ENCODE measurements around the gene ZNF335. TPM values are rescaled to one million over a fixed set of nuclear protein-coding genes. Genes with fewer than 3 reads are reported as not detected.

ZNF335 gene
- total and polyA plus RNA-seq, 2 of the 13 experiments (the other 11 are each of a cell fraction or from before 2014, with no cell fraction given): 9.7 to 13.7 TPM

DNA sequence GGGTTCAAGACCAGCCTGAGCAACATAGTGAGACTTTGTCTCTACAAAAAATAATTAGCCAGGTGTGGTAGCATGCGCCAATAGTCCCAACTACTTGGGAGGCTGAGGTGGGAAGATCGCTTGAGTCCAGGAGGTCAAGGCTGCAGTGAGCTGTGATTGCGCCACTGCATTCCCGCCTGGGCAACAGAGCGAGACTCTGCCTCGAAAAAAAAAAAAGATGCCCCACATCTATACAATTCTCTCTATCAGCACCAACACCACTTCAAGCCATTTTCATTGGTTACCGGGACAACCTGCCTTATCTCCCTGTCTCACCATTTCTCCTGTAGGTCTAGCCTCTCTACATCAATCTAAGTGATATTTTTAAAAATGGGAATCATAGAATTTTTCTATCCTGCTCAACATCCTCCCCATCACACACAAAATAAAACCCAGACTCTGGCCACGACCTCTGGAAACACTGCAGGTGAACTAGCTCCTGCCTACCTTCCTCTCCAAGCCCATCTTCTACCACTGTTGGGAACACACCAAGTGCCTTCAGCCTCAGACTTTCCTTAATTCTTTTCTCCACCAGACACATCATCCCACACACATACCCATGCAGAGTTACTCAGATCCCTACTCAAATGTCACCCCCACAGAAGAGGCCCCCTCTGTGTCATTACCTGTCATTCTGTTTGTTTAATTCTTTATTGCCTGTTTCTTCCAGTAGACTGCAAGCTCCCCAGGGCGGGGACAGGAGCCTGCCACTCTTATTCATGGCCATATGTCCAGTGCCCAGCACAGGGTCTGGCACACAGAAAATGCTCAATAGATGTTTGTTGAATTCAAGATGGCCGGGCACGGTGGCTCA is 50.4 kb downstream of the ZNF335 start (continued):
- TF ChIP-seq, protein P1, sequence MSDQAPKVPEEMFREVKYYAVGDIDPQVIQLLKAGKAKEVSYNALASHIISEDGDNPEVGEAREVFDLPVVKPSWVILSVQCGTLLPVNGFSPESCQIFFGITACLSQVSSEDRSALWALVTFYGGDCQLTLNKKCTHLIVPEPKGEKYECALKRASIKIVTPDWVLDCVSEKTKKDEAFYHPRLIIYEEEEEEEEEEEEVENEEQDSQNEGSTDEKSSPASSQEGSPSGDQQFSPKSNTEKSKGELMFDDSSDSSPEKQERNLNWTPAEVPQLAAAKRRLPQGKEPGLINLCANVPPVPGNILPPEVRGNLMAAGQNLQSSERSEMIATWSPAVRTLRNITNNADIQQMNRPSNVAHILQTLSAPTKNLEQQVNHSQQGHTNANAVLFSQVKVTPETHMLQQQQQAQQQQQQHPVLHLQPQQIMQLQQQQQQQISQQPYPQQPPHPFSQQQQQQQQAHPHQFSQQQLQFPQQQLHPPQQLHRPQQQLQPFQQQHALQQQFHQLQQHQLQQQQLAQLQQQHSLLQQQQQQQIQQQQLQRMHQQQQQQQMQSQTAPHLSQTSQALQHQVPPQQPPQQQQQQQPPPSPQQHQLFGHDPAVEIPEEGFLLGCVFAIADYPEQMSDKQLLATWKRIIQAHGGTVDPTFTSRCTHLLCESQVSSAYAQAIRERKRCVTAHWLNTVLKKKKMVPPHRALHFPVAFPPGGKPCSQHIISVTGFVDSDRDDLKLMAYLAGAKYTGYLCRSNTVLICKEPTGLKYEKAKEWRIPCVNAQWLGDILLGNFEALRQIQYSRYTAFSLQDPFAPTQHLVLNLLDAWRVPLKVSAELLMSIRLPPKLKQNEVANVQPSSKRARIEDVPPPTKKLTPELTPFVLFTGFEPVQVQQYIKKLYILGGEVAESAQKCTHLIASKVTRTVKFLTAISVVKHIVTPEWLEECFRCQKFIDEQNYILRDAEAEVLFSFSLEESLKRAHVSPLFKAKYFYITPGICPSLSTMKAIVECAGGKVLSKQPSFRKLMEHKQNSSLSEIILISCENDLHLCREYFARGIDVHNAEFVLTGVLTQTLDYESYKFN (CRISPR knock-in tag; conservative IDR thresholded peaks at IDR 0.05): 0 out of 2 replicates have a peak, but pooled peaks have one; percentile 52
- TF ChIP-seq ZNF644 (CRISPR knock-in tag; IDR thresholded peaks at IDR 0.05; ENCODE audit: low read depth) (peak; percentile 67; the same call in 1 of the 2 replicates), GABPB1 (CRISPR knock-in tag; IDR thresholded peaks at IDR 0.05) (peak; percentile 27; the same call in 1 of the 2 replicates), ZNF124 (CRISPR knock-in tag; IDR thresholded peaks at IDR 0.05) (0 out of 2 replicates have a peak, but pooled peaks have one; percentile 5), ZNF709 (CRISPR knock-in tag; IDR thresholded peaks at IDR 0.05) (0 out of 2 replicates have a peak, but pooled peaks have one; percentile 28), ZNF230 (CRISPR knock-in tag; IDR thresholded peaks at IDR 0.05) (peak; percentile 53; the same call in 1 of the 2 replicates), ZNF577 (CRISPR knock-in tag; IDR thresholded peaks at IDR 0.05; ENCODE audit: borderline replicate concordance, low read depth) (no peak), ZFYVE20 (CRISPR knock-in tag; IDR thresholded peaks at IDR 0.05; ENCODE audit: borderline replicate concordance, low read depth) (no peak), PRMT3 (CRISPR knock-in tag; IDR thresholded peaks at IDR 0.05; ENCODE audit: borderline replicate concordance, low read depth) (no peak), SRSF9 (IDR thresholded peaks at IDR 0.05; ENCODE audit: borderline replicate concordance, insufficient read depth, low read depth, low read length, poor library complexity, severe bottlenecking) (no peak), NR2F2 (IDR thresholded peaks at IDR 0.05; ENCODE audit: borderline replicate concordance, low read depth) (no peak), KAT8 (CRISPR knock-in tag; IDR thresholded peaks at IDR 0.05) (peak; percentile 35; the same call in 1 of the 2 replicates), ZNF7 (CRISPR knock-in tag; IDR thresholded peaks at IDR 0.05) (no peak), RXRB (CRISPR knock-in tag; IDR thresholded peaks at IDR 0.05; ENCODE audit: borderline replicate concordance) (peak; percentile 50; the same call in 1 of the 2 replicates), SMC3 (IDR thresholded peaks at IDR 0.05; ENCODE audit: low read length) (no peak), PTBP1 (IDR thresholded peaks at IDR 0.05; ENCODE audit: low read depth, low read length, poor library complexity, severe bottlenecking) (no peak), FOSL2 (CRISPR knock-in tag; IDR thresholded peaks at IDR 0.05) (0 out of 2 replicates have a peak, but pooled peaks have one; percentile 27)
- TF ChIP-seq, protein P2, sequence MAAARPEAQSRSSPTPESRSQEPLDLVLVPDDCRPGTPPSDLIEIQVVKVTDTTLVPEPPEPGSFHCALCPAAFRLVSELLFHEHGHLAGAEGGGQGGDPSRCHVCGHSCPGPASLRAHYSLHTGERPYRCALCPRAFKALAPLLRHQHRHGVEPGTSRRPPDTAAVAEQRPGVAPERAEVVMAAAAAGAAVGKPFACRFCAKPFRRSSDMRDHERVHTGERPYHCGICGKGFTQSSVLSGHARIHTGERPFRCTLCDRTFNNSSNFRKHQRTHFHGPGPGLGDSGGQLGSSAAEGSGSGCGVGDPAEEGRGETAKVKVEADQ (CRISPR knock-in tag; IDR thresholded peaks at IDR 0.05; ENCODE audit: borderline replicate concordance): no peak
- TF ChIP-seq, protein P3, sequence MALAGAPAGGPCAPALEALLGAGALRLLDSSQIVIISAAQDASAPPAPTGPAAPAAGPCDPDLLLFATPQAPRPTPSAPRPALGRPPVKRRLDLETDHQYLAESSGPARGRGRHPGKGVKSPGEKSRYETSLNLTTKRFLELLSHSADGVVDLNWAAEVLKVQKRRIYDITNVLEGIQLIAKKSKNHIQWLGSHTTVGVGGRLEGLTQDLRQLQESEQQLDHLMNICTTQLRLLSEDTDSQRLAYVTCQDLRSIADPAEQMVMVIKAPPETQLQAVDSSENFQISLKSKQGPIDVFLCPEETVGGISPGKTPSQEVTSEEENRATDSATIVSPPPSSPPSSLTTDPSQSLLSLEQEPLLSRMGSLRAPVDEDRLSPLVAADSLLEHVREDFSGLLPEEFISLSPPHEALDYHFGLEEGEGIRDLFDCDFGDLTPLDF (CRISPR knock-in tag; IDR thresholded peaks at IDR 0.05): 0 out of 2 replicates have a peak, but pooled peaks have one; percentile 39
- TF ChIP-seq, protein P4, sequence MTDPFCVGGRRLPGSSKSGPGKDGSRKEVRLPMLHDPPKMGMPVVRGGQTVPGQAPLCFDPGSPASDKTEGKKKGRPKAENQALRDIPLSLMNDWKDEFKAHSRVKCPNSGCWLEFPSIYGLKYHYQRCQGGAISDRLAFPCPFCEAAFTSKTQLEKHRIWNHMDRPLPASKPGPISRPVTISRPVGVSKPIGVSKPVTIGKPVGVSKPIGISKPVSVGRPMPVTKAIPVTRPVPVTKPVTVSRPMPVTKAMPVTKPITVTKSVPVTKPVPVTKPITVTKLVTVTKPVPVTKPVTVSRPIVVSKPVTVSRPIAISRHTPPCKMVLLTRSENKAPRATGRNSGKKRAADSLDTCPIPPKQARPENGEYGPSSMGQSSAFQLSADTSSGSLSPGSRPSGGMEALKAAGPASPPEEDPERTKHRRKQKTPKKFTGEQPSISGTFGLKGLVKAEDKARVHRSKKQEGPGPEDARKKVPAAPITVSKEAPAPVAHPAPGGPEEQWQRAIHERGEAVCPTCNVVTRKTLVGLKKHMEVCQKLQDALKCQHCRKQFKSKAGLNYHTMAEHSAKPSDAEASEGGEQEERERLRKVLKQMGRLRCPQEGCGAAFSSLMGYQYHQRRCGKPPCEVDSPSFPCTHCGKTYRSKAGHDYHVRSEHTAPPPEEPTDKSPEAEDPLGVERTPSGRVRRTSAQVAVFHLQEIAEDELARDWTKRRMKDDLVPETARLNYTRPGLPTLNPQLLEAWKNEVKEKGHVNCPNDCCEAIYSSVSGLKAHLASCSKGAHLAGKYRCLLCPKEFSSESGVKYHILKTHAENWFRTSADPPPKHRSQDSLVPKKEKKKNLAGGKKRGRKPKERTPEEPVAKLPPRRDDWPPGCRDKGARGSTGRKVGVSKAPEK (CRISPR knock-in tag; IDR thresholded peaks at IDR 0.05; ENCODE audit: borderline replicate concordance): no peak

Data from HepG2 (cell line).